Right renal cortex interstitium (tissue), 3 donors: ENCODE results near the gene CENPC. TPM values are rescaled to one million over a fixed set of nuclear protein-coding genes. Genes with fewer than 3 reads are reported as not detected.
A peak's percentile ranks its signal among the peaks of the same experiment; 100 is the strongest.

Experiments
- DNase-seq, 3 donors: peaks; one replicate each; pipeline ENCODE4 v3.0.0-alpha.2; 2013; ENCODE audit warnings: low read depth in 3 of 3, low spot score in 2 of 3
- polyA plus RNA-seq, 3 donors: library from polyadenylated mRNA; unstranded; fragments of 120-200 nt; gene quantifications; one replicate each; pipeline ENCODE4 v1.2.1, GENCODE V29; 2013; ENCODE audit not compliant: insufficient read length in 3 of 3

The CENPC gene, protein sequence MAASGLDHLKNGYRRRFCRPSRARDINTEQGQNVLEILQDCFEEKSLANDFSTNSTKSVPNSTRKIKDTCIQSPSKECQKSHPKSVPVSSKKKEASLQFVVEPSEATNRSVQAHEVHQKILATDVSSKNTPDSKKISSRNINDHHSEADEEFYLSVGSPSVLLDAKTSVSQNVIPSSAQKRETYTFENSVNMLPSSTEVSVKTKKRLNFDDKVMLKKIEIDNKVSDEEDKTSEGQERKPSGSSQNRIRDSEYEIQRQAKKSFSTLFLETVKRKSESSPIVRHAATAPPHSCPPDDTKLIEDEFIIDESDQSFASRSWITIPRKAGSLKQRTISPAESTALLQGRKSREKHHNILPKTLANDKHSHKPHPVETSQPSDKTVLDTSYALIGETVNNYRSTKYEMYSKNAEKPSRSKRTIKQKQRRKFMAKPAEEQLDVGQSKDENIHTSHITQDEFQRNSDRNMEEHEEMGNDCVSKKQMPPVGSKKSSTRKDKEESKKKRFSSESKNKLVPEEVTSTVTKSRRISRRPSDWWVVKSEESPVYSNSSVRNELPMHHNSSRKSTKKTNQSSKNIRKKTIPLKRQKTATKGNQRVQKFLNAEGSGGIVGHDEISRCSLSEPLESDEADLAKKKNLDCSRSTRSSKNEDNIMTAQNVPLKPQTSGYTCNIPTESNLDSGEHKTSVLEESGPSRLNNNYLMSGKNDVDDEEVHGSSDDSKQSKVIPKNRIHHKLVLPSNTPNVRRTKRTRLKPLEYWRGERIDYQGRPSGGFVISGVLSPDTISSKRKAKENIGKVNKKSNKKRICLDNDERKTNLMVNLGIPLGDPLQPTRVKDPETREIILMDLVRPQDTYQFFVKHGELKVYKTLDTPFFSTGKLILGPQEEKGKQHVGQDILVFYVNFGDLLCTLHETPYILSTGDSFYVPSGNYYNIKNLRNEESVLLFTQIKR
- 10 to 100 TPM; 26.2 to 28.9 (median 28.1) TPM for polyA plus RNA-seq

DNA sequence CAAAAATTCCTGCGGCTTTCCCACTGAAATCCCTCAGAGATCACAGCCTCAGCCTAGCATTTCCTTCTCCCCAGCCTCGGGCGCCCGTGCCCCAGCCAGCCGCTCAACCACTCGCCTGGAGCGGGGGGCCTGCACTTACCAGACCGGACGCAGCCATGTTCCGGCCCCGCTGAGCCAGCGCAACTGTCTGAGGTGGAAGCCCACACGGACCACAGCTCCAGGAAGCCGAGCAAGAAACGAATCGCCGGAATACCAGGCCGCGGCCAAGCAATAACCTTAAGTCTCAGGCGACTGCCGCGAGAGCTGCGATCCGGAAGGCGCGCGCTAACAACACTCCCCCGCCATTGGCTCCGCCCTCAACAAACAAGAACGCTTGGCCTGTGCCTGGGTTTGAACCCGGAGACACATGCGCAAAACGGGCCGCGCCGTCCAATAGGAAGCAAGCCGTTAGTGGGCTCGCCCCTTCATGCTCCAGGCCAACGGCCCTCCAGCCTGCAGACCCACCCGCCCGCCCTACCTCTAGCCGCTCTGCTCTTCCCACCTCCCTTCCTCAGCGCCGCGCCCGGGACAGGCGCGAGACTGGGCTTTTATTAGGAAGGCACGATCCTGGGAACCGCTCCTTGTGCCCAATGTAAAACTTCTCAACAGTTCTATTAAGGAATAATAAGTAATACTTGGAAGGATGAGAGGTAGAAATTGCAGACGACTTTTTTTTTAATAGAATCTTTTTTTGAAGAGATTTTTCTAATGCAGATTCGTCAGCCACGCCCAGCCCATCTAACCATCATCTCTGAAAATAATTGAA is at the start of gene CENPC:
TSS of gene CENPC (minus strand) at position 305 of the 805 bp plus-strand sequence. CDS start at position 157, 148 bp downstream.
- peak; percentile 76 to 90 (median 88) for DNase-seq

DNA sequence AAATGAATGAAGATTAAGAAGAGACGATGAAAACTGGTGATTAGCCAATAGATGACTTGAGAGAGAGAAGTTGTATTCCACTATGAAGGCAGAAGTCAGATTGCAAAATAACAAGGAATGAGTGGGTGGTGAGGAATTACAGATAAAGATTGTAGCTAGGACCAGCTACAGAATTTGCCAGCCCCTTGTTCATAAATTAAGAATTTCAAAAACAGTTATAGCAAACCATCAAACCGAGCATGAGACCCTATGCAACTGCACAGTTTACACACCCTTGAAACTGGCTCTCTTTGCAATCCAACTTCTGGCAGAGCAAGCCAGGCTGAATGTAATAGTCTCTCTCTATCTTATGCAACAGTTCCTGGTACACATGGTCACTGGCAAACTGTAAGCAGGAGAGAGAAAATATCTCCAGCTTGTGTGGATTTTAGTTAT is 48.5 kb upstream of the CENPC start:
- DNase-seq: no peak

DNA sequence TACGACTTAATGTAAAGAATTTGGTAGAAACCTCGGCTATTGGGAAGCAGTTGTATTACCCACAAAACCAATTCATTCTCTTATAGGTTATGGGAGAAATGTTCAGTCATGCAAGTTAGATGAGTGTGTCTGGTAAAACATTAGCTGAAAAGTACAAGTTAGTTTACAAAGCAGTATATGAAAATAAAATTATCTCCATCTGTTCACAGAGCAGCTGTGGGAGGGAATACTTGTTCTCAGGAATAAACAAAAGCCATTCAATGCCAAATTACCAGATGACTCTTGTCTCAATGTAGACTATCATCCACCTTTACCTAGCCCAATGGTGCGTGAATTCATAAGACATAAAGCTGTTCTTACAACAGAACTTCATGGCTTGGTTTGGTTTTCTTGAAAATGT is 41.9 kb upstream of the CENPC start:
- no peak for DNase-seq

DNA sequence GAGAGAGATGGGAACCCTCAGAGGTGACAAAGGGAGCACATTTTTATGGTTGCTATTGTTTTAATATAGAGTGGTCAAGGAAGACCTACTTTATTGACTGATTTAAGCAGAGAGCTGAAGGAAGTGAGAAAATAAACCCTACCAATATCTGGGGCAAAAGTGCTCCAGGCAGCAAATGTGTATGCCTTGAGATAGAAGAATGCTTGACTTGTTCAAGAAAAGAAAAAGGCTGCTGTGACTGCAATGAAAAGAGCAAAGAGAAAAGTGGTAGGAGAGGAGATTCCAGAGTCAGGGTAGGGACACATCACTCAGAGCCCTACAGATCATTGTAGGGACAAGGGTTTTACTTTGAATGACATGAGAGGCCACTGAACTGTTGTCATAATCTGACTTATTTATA is 39.2 kb upstream of the CENPC start:
- no peak for DNase-seq

DNA sequence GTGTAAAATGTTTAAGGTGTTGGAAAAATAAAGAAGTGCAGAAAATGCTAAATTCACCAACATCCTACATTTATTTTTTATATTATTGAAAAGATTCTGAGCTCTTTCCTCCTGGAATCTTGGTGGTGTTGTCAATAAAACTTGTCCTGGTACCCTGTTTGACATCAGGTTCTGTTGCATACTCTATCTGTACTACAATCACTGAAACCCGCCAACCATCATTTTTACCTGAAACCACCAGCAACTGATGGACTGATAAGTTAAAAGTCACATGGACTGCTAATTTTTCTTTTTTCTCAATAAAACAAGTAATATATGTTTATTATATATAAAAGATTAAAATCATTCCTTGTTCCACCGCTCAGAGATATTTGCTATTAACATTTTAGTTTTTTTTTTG is 36.6 kb upstream of the CENPC start:
- DNase-seq: no peak

DNA sequence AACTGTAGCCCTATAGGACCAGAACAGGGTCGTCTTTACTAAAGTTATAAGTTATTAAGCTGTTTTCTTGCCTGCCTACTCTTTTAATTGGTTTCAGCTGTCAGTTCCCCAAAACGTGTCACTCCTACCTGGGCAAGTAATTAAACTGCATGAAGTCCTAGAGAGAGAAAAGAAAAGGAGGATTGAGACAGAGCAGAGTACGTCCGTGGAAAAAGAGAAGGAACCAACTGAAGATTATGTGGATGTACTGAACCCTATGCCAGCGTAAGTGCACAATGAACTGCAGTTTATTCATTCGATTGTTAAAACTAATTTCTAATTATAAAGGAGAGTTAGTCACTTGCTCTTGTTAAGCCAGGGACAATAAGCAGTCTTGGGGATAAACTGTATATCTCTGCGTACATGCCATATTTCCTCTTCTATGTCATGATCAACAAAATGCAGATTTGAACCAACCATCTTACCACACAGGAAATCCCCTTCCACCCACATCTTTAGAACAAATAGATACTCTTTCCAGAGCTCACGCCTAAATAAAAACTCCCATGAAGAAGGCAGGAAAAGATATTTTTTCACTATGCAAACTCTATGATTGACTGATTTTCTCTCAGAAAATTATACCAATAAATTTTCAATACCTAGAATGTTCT is 36.0 kb upstream of the CENPC start:
- no peak for DNase-seq

DNA sequence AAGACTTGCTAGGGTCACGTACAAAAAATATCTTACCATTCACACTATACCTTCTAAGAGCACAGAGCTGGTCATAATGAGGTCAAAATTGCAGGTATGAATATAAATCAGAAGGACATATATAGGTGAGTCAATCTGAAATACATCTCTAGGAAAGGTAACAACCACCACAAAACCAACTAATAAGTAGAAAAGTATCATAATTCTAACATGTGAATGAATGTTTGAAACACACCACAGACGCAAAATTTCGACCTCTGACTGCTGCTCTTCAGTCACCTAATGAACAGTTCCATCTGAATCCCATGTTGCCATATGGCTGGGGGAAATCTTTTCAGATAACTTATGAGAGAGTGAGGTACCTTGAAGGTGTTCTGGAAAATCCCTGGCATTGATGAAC is 35.3 kb upstream of the CENPC start:
- DNase-seq: no peak

DNA sequence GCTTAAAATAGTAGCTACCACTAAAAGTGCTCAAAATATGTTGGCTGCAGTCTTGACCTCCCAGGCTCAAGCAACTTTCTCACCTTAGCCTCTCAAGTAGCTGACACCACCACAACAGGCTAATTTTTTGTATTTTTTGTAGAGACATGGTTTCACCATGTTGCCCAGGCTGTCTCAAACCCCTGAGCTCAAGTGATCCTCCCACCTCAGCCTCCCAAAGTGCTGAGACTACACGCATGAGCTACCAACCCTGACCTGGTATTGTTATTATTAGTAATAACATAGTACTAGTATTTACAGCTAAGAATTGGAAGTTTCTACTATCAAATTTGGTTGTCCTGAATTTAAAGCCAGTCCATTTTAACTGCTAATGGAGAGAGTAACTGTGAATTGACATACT is 31.2 kb upstream of the CENPC start:
- DNase-seq: no peak

DNA sequence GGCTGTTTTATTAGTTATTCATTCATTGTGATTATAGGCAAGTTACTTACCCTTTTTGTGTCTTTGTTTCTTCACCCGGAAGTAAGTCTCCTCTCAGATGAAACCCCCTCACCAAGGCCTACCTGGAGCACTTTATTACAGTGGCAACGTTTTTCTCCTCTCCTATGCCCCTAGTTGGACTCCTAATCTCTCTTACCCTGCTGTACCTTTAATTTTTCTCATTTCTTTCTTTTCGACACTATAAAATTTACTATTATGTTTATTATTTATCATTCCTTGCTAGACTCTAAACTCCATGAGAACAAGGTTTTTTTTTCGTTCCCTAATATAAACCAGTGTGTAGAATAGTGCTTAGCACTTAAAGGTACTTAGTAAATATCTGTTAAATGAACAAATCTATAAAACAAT is 30.8 kb upstream of the CENPC start:
- no peak for DNase-seq

DNA sequence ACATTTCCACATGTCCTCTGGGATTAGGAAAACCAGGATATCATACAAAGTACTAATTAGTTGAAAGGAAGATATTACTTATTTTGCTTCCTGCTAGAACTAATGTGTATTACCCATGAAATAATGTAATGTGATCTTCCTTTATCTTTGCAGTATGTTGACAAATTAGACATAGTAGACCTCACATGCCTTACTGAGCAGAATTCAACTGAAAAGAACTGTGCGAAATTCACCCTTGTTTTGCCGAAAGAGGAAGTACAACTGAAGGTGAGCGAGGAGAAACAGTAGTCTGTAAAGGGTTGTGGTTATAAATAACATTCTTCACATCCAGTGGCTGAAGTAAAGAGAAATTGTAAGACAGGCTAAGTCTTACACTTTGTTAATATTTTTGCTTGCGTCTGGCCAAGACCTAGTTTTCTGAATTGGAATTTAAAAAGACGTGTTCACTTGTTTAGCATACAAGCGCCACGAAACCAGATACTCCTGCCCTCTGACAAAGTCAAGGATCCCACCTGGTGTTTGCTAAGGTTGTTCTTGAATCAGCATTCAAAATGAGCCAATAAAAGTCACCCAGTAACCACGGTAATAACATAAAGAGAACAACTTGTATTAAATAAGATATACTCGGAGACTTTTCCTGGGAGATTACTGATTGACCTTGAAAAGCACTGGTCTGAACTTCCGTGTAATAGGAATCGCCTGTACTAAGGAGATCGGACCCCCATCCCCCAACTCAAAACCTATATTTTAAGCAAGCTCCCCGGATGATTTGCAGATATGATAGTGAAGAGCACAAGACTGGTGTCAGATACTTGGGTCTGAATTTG is 30.1 kb upstream of the CENPC start:
- DNase-seq: peak; percentile 8 to 41 (median 15)

DNA sequence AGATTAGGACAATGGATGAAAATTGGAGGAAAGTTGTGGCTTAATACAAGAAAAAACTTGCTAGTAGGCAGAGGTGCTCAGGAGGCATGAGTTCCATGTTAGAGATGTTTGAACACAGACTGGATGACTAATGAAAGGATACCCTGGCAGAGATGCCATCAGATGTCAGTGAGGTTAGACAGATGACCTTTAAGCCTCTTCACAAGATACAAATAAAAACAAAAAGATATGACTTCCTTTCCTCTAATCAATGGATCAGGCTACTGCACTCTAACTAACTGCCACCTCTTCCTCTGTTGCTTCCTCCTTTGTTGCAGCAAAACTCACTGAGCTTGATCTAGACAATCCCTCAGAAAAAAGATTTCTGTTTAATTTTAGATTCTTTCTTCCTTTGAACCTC is 27.9 kb upstream of the CENPC start:
- no peak for DNase-seq

DNA sequence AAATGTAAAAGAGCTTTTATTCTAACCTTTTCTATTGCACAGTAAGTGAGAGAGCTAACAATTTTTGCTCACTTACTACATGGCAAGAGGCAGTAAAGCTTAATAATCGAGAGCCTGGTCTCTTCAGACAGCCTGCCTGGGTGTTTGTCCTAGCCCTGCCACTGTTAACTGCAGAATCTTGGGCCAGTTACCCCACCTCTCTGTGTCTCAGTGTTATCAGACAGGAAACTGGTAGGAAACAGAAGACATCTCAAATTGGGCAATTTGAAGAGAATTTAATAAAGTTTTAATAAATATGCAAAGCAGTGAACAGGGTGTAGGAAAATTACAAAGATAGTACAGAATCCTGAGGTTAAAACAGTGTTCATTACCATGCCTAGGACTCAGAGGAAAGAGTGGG is 26.7 kb upstream of the CENPC start:
- no peak for DNase-seq

DNA sequence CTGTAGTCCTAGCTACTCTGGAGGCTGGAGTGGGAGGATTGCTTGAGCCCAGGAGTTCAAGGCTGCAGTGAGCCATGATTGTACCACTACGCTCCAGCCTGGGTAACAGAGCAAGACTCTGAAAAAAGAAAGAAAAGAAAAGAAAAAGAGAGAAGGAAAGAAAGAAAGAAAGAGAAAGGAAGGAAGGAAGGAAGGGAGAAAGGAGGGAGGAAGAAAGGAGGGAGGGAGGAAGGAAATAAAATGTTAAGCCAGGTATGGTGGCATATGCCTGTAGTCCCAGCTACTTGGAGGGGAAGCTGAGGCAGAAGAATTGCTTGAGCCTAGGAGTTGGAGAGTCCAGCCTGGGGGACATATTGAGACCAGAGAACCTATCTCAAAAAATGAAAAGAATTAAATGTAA is 25.2 kb upstream of the CENPC start:
- DNase-seq: no peak

DNA sequence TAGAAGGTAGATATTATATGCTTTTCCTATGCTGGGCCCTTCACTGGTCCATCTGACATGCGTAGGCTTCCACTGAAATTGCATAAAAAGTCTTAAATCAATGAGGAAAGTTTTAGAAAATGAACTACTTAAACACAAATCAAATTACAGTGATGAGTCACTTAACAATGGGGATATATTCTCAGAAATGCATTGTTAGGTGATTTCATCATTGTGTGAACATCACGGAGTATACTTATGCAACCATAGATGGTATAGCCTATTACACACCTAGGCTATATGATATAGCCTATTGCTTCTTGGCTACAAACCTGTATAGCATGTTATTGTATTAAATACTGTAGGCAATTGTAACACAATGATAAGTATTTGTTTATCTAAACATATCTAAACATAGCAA is 23.5 kb upstream of the CENPC start:
- no peak for DNase-seq

DNA sequence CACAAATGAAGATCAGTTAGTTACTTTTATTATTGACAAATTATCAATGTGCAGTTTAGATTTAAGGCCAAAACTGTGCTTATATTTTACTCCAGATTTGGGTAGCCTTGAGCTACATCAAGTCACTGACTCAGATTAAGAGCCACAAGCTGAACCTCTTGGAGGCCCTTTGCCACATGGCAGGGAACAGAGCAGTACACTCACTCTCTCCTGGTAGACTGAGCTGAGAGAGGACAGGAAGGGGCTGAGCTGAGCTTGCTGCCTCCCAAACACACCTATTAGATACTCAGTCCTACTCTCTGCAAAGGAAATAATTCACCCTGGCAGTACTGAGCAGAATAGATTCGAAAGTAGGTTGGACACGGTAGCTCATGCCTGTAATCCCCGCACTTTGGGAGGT is 21.0 kb upstream of the CENPC start:
- no peak for DNase-seq

DNA sequence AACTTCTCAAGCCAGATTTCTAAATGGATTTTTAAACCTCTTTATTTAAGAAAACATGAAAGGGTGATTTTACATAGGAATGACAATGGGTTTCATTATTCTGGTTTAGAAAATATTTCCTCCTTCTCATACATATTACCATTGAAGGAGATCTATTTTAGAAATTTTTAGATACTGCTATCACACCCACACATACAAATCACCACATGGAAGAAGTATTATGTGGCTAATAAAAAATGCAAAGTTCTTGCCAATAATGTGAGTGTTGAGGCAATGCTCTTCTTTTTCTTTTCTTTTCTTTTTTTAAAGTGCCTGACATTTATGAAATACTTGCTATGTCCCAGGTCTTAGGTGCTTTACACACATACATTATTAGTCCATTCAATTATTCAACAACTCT is 20.0 kb upstream of the CENPC start:
- DNase-seq: no peak

DNA sequence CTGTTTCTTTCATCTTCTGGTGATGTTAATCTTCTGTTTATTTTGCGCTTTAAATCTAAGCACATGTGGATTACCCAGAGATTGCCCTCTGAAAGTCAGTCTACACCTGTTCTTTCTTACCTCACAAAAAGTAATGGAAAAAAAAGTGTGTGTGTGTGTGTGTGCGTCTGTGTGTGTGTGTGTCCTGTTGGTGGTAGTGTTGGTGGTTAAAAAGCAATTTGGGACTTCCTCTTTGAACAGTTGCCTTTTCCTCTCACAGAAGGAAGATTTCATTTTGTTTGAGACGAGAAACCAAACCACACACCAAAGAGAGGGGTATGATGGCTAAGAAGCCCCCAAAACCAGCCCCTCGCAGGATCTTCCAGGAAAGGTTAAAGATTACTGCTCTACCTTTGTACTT is 13.2 kb upstream of the CENPC start, which contains the start of gene STAP1:
TSS of gene STAP1 (plus strand) at position 235 of the 400 bp plus-strand sequence. CDS start at position 318, 83 bp downstream.
- no peak for DNase-seq

DNA sequence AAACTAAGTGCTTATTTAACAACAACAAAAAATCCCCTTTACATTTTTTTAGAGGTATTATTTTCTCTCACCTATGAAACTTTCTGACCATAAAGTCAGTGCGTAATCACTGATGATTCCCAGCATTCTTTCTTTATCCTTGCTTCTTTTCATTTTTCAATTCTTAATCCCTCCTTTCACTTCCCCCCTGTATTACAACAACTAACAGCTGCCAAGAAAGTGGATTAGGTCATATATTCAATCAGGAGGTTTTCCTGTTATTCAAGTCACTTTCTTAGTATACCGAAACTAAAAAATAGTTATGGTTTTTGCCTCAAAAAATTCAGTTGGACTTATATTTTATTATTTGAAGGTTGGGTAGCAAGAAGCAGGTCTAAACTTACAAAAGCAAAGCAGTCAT is 11.1 kb upstream of the CENPC start:
- no peak for DNase-seq

DNA sequence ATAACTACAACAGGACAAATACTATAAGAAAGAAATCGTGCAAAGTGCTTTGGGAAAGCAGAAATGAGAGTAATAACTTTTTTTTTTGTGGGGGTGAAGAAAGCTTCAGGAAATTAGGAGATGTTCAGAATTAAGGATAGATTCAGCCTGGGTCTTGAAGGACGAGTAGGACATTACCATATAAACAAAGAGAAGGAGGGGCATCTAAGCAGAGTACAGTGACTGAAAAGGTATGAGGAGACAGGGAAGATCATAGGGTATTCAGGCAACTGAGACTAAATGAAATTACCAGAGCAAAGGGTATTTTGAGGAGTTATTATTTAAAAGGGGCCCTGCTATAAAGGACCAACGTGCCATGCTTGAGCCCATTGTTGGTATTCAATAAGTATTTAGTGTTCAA is 10.1 kb upstream of the CENPC start:
- no peak for DNase-seq
